ENCODE measurements around the gene PTPRF.

The PTPRF gene

GRCh38 chr1:43616383-43616782 lies 85.7 kb downstream of the PTPRF start:
- H4K91ac ChIP-seq (ENCODE audit: low read length) = no peak overlapping the region
- H3K14ac ChIP-seq (ENCODE audit: low read length in 2 of 2) = no peak overlapping the region
- no peak overlapping the region for H3K4ac ChIP-seq (ENCODE audit: low read depth in 1 of 2, low read length in 2 of 2)
- H3K9ac ChIP-seq (ENCODE audit: low read length) = no peak overlapping the region
- no peak overlapping the region for H3K4me3 ChIP-seq (ENCODE audit: insufficient read depth in 1 of 2, low read depth in 1 of 2, low read length in 2 of 2)
- no peaks in the 10 kb centered on the region for H3K4me1 ChIP-seq (ENCODE audit: control insufficient read depth, insufficient read depth, low read depth, low read length)
- no peak overlapping the region for H2BK120ac ChIP-seq (ENCODE audit: low read depth, low read length)
- H3K18ac ChIP-seq (ENCODE audit: low read depth in 1 of 2, low read length in 2 of 2) = no peak overlapping the region
- 93% methylated on average over 7 of the region's 7 CpGs for WGBS
- H2AK5ac ChIP-seq (ENCODE audit: low read length, severe bottlenecking) = no peak overlapping the region
- no peak overlapping the region for H2BK12ac ChIP-seq (ENCODE audit: low read length in 2 of 2)
- no peaks in the 10 kb centered on the region for H3K27me3 ChIP-seq (ENCODE audit: control insufficient read depth in 1 of 2, insufficient read depth in 1 of 2, low read length in 2 of 2)
- DNase-seq = no peak
- H3K4me2 ChIP-seq (ENCODE audit: low read length, poor library complexity, severe bottlenecking) = no peak overlapping the region
- no peak overlapping the region for H3K23ac ChIP-seq (ENCODE audit: low read length in 2 of 2)
- H2BK15ac ChIP-seq (ENCODE audit: low read depth, poor library complexity, severe bottlenecking) = no peak overlapping the region
- H3K9me3 ChIP-seq (ENCODE audit: control insufficient read depth, low read length) = no peaks in the 10 kb centered on the region
- no peak overlapping the region for H2AFZ ChIP-seq (ENCODE audit: low read depth, low read length)
- H4K8ac ChIP-seq (ENCODE audit: low read length) = no peak overlapping the region
- no peaks in the 10 kb centered on the region for H3K79me1 ChIP-seq (replicated peaks; ENCODE audit: low read length, poor library complexity, severe bottlenecking)
- peaks cover 15 to 76% of the 10 kb centered on the region in 2 experiments for H3K36me3 ChIP-seq (ENCODE audit: control insufficient read depth in 1 of 2, insufficient read depth in 2 of 2, low read depth in 1 of 2, low read length in 2 of 2)
- H2BK5ac ChIP-seq (ENCODE audit: low read depth, low read length, poor library complexity, severe bottlenecking) = no peak overlapping the region
- H3K27ac ChIP-seq (ENCODE audit: low read length, poor library complexity, severe bottlenecking) = no peak overlapping the region

DNA sequence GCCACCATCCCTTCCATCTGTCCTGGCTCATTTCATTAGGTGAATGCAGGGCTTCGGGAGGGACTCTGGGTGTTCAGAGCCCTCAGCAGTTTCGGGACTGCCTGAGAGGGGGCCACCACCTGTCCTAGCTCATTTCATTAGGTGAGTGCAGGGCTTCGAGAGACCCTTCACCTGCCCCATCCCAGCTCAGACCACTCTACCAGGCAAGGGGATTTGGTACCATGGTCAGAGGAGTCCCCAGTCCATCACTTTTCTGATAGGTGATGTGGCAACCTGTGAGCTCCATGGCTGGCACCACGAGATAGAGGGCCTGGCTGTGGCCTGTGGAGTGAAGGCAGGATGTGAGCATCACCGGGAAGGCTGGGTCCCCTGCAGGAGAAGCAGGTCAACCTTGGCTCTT lies 86.3 kb downstream of the PTPRF start:
- Histone ChIP-seq H2BK15ac (ENCODE audit: low read depth, poor library complexity, severe bottlenecking) (no peak overlapping the region), H3K27ac (ENCODE audit: low read length, poor library complexity, severe bottlenecking) (no peak overlapping the region), H3K4ac (ENCODE audit: low read depth in 1 of 2, low read length in 2 of 2) (no peak overlapping the region), H2BK5ac (ENCODE audit: low read depth, low read length, poor library complexity, severe bottlenecking) (no peak overlapping the region), H3K4me3 (ENCODE audit: insufficient read depth in 1 of 2, low read depth in 1 of 2, low read length in 2 of 2) (no peak overlapping the region), H4K91ac (ENCODE audit: low read length) (no peak overlapping the region), H3K23ac (ENCODE audit: low read length in 2 of 2) (no peak overlapping the region), H2BK12ac (ENCODE audit: low read length in 2 of 2) (no peak overlapping the region), H3K9me3 (ENCODE audit: control insufficient read depth, low read length) (no peaks in the 10 kb centered on the region), H3K27me3 (ENCODE audit: control insufficient read depth in 1 of 2, insufficient read depth in 1 of 2, low read length in 2 of 2) (no peaks in the 10 kb centered on the region), H4K8ac (ENCODE audit: low read length) (no peak overlapping the region), H3K9ac (ENCODE audit: low read length) (no peak overlapping the region), H3K18ac (ENCODE audit: low read depth in 1 of 2, low read length in 2 of 2) (no peak overlapping the region), H2BK120ac (ENCODE audit: low read depth, low read length) (no peak overlapping the region), H2AFZ (ENCODE audit: low read depth, low read length) (no peak overlapping the region), H3K36me3 (ENCODE audit: control insufficient read depth in 1 of 2, insufficient read depth in 2 of 2, low read depth in 1 of 2, low read length in 2 of 2) (peaks cover 15 to 83% of the 10 kb centered on the region in 2 experiments), H3K4me2 (ENCODE audit: low read length, poor library complexity, severe bottlenecking) (no peak overlapping the region), H3K14ac (ENCODE audit: low read length in 2 of 2) (no peak overlapping the region), H3K79me1 (replicated peaks; ENCODE audit: low read length, poor library complexity, severe bottlenecking) (no peaks in the 10 kb centered on the region), H3K4me1 (ENCODE audit: control insufficient read depth, insufficient read depth, low read depth, low read length) (no peaks in the 10 kb centered on the region), H2AK5ac (ENCODE audit: low read length, severe bottlenecking) (no peak overlapping the region)
- 96% methylated on average over 5 of the region's 5 CpGs for WGBS
- DNase-seq = no peak

DNA sequence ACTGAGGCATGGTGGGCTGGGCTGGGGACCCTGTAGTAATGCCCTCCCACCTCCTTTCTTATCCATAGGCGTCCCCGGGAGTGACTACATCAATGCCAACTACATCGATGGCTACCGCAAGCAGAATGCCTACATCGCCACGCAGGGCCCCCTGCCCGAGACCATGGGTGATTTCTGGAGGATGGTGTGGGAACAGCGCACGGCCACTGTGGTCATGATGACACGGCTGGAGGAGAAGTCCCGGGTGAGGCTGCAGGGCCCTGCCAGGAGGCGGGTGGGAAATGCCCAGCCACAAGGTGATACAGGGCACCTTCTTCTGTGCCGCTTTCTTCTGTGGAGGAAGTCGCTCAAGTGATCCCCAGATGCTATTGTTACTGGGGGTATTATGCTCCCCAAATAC lies 87.0 kb downstream of the PTPRF start:
- Histone ChIP-seq H3K4me3 (ENCODE audit: insufficient read depth in 1 of 2, low read depth in 1 of 2, low read length in 2 of 2) (no peak overlapping the region), H4K91ac (ENCODE audit: low read length) (no peak overlapping the region), H3K9me3 (ENCODE audit: control insufficient read depth, low read length) (no peaks in the 10 kb centered on the region), H2AFZ (ENCODE audit: low read depth, low read length) (no peak overlapping the region), H2BK15ac (ENCODE audit: low read depth, poor library complexity, severe bottlenecking) (no peak overlapping the region), H3K27me3 (ENCODE audit: control insufficient read depth in 1 of 2, insufficient read depth in 1 of 2, low read length in 2 of 2) (no peaks in the 10 kb centered on the region), H3K79me1 (replicated peaks; ENCODE audit: low read length, poor library complexity, severe bottlenecking) (no peaks in the 10 kb centered on the region), H3K18ac (ENCODE audit: low read depth in 1 of 2, low read length in 2 of 2) (no peak overlapping the region), H2AK5ac (ENCODE audit: low read length, severe bottlenecking) (no peak overlapping the region), H3K27ac (ENCODE audit: low read length, poor library complexity, severe bottlenecking) (no peak overlapping the region), H2BK120ac (ENCODE audit: low read depth, low read length) (no peak overlapping the region), H2BK12ac (ENCODE audit: low read length in 2 of 2) (no peak overlapping the region), H4K8ac (ENCODE audit: low read length) (no peak overlapping the region), H3K23ac (ENCODE audit: low read length in 2 of 2) (no peak overlapping the region), H2BK5ac (ENCODE audit: low read depth, low read length, poor library complexity, severe bottlenecking) (no peak overlapping the region), H3K36me3 (ENCODE audit: control insufficient read depth in 1 of 2, insufficient read depth in 2 of 2, low read depth in 1 of 2, low read length in 2 of 2) (peaks cover 15 to 84% of the 10 kb centered on the region in 2 experiments), H3K4me1 (ENCODE audit: control insufficient read depth, insufficient read depth, low read depth, low read length) (no peaks in the 10 kb centered on the region), H3K4me2 (ENCODE audit: low read length, poor library complexity, severe bottlenecking) (no peak overlapping the region), H3K4ac (ENCODE audit: low read depth in 1 of 2, low read length in 2 of 2) (no peak overlapping the region), H3K9ac (ENCODE audit: low read length) (no peak overlapping the region), H3K14ac (ENCODE audit: low read length in 2 of 2) (no peak overlapping the region)
- DNase-seq = no peak
- 97% methylated on average over 14 of the region's 14 CpGs for WGBS

GRCh38 chr1:43618521-43619313 lies 88.0 kb downstream of the PTPRF start:
- H3K9me3 ChIP-seq (ENCODE audit: control insufficient read depth, low read length) = no peaks in the 10 kb centered on the region
- H2BK120ac ChIP-seq (ENCODE audit: low read depth, low read length) = no peak overlapping the region
- H3K27ac ChIP-seq (ENCODE audit: low read length, poor library complexity, severe bottlenecking) = no peak overlapping the region
- H4K8ac ChIP-seq (ENCODE audit: low read length) = no peak overlapping the region
- no peak overlapping the region for H3K4ac ChIP-seq (ENCODE audit: low read depth in 1 of 2, low read length in 2 of 2)
- H3K79me1 ChIP-seq (replicated peaks; ENCODE audit: low read length, poor library complexity, severe bottlenecking) = no peaks in the 10 kb centered on the region
- no peak overlapping the region for H3K4me2 ChIP-seq (ENCODE audit: low read length, poor library complexity, severe bottlenecking)
- no peak overlapping the region for H3K14ac ChIP-seq (ENCODE audit: low read length in 2 of 2)
- no peak overlapping the region for H3K18ac ChIP-seq (ENCODE audit: low read depth in 1 of 2, low read length in 2 of 2)
- no peak overlapping the region for H3K9ac ChIP-seq (ENCODE audit: low read length)
- H2BK12ac ChIP-seq (ENCODE audit: low read length in 2 of 2) = no peak overlapping the region
- no peak overlapping the region for H3K23ac ChIP-seq (ENCODE audit: low read length in 2 of 2)
- no peak overlapping the region for H2BK5ac ChIP-seq (ENCODE audit: low read depth, low read length, poor library complexity, severe bottlenecking)
- no peak overlapping the region for H2BK15ac ChIP-seq (ENCODE audit: low read depth, poor library complexity, severe bottlenecking)
- H2AFZ ChIP-seq (ENCODE audit: low read depth, low read length) = no peak overlapping the region
- H3K36me3 ChIP-seq (ENCODE audit: control insufficient read depth in 1 of 2, insufficient read depth in 2 of 2, low read depth in 1 of 2, low read length in 2 of 2) = peaks cover 11 to 80% of the 10 kb centered on the region in 2 experiments
- 93% methylated on average over 22 of the region's 22 CpGs for WGBS
- no peak overlapping the region for H2AK5ac ChIP-seq (ENCODE audit: low read length, severe bottlenecking)
- no peak overlapping the region for H4K91ac ChIP-seq (ENCODE audit: low read length)
- H3K27me3 ChIP-seq (ENCODE audit: control insufficient read depth in 1 of 2, insufficient read depth in 1 of 2, low read length in 2 of 2) = no peaks in the 10 kb centered on the region
- H3K4me3 ChIP-seq (ENCODE audit: insufficient read depth in 1 of 2, low read depth in 1 of 2, low read length in 2 of 2) = no peak overlapping the region
- no peaks in the 10 kb centered on the region for H3K4me1 ChIP-seq (ENCODE audit: control insufficient read depth, insufficient read depth, low read depth, low read length)
- no peak for DNase-seq
